ENCODE results near the gene R3HDM1.
"Not testable (repeated sequence)": the region's sequence is repeated elsewhere in the genome, so short reads cannot be mapped to it uniquely, and the experiment has no call there.

Gene R3HDM1

GRCh38 chr2:135590619-135591260, 59.5 kb downstream of the R3HDM1 start:
- in situ Hi-C loops (cut with HindIII; ENCODE audit: low pct_unique_long_range_greater_than_20kb, low sequenced_read_pairs), result no loop called here
- TF ChIP-seq JUND (IDR thresholded peaks at IDR 0.05; ENCODE audit: low read depth), result no peak
- peak in 1 of 2 experiments; percentile 6 for DNase-seq (ENCODE audit: low read depth in 1 of 2, low spot score in 1 of 2)

- DNase-seq (ENCODE audit: low read depth in 1 of 2, low spot score in 1 of 2), result no peak
- no peak for TF ChIP-seq JUND (IDR thresholded peaks at IDR 0.05; ENCODE audit: low read depth)
- in situ Hi-C loops (cut with HindIII; ENCODE audit: low pct_unique_long_range_greater_than_20kb, low sequenced_read_pairs), result no loop called here
Observed at GRCh38 chr2:135600915-135601314, 69.6 kb downstream of the R3HDM1 start.

DNA sequence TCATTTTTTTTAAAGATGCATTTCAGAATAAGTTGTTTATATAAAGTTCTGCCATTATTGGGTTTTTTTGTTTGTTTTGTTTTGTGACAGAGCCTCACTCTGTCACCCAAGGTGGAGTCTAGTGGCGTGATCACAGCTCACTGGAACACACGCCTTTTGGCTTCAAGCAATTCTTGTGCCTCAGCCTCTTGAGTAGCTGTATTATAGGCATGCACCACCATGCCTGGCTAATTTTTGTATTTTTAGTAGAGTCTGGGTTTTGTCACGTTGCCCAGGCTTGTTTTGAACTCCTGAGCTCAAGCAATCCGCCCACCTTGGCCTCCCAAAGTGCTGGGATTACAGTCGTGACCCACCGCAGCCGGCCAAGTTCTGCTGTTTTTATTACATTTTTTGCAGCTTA, 72.3 kb downstream of the R3HDM1 start:
- in situ Hi-C loops (cut with HindIII; ENCODE audit: low pct_unique_long_range_greater_than_20kb, low sequenced_read_pairs), result no loop called here
- no peak for DNase-seq (ENCODE audit: low read depth in 1 of 2, low spot score in 1 of 2)
- TF ChIP-seq JUND (IDR thresholded peaks at IDR 0.05; ENCODE audit: low read depth), result no peak

DNA sequence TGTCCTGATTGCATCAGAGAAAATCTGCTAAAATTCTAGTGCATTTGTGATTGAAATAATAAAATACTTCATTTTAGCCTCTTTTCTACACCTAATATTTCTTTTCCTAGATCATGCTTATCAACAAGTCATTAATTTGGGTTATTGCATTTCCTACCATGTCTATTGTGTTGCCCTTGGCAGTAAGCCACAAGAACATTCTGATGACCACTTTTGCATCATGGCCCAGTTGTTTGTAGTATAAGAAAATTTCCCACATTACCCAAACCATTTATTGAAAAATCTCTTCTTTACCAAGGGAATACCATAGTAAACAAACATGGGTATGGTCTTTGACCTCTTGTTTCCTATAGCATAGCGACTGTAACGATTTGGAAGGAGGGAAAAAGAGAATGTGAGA, 76.3 kb downstream of the R3HDM1 start:
- in situ Hi-C loops (cut with HindIII; ENCODE audit: low pct_unique_long_range_greater_than_20kb, low sequenced_read_pairs), result no loop called here
- TF ChIP-seq JUND (IDR thresholded peaks at IDR 0.05; ENCODE audit: low read depth), result no peak
- no peak for DNase-seq (ENCODE audit: low read depth in 1 of 2, low spot score in 1 of 2)

DNA sequence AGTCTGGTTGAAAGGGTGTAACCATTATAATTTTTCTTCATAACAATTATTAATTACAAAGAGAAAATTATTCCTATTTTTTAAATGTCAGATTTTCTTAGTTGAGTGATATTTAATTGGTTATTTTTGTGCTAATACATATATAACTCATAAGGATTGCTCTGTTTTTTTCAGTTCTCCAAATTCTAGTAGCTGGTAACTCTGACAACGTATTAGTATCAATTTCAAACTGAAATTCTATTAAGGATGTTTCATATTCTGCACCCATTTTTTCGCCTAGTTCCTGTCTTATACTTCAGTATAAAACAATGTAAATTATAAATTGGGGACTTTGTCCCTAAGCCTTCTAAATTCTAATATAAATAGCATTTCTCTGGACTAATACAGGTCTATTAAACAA, 81.0 kb downstream of the R3HDM1 start:
- in situ Hi-C loops (cut with HindIII; ENCODE audit: low pct_unique_long_range_greater_than_20kb, low sequenced_read_pairs), result no loop called here
- TF ChIP-seq JUND (IDR thresholded peaks at IDR 0.05; ENCODE audit: low read depth), result no peak
- no peak for DNase-seq (ENCODE audit: low read depth in 1 of 2, low spot score in 1 of 2)

DNA sequence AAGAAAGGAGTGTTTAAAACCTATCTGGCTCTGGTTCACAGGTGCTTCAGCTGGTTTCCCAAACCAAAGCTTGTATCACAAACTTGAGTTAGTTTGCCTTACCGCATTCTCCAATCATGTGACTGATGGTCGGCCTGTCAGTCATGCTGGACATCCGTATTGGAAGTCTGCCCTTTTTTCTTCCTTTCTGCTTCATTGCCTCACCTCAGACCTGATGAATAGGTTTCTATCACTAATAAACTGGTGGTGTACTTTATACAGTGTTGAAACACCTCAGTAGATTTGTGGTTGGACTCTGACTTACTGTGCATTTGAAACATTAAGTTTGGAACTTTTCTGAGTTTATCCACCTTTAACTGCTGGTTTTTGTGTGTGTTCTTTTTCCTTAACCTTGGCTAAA, 84.1 kb downstream of the R3HDM1 start:
- no peak for DNase-seq (ENCODE audit: low read depth in 1 of 2, low spot score in 1 of 2)
- in situ Hi-C loops (cut with HindIII; ENCODE audit: low pct_unique_long_range_greater_than_20kb, low sequenced_read_pairs), result no loop called here
- TF ChIP-seq JUND (IDR thresholded peaks at IDR 0.05; ENCODE audit: low read depth), result no peak

DNA sequence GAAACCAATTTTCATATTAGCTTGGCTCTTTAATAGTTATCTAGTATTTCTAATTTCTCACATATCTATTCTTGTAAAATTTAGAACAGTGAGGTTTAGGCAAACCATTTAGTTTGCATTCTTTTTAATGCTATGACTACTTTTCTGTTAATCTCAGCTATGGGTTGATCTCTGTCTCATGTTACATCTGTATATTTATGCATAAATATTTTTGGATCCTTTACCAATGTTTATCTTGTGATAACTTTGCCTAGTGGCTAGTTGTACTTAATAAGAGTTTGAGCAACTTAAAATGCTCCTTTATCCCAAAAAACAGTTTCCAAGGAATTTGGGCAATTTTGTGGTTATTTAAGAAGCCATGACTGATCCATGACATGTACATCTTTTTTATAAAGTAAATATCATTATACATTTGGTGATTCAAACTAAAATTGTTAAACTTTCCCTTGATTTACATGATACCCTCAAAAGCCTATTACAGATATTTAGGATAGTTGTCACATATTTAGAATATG, 86.3 kb downstream of the R3HDM1 start:
- in situ Hi-C loops (cut with HindIII; ENCODE audit: low pct_unique_long_range_greater_than_20kb, low sequenced_read_pairs), result no loop called here
- no peak for TF ChIP-seq JUND (IDR thresholded peaks at IDR 0.05; ENCODE audit: low read depth)
- no peak for DNase-seq (ENCODE audit: low read depth in 1 of 2, low spot score in 1 of 2)

GRCh38 chr2:135620198-135620597, 88.9 kb downstream of the R3HDM1 start:
- in situ Hi-C loops (cut with HindIII; ENCODE audit: low pct_unique_long_range_greater_than_20kb, low sequenced_read_pairs), result no loop called here
- no peak for DNase-seq (ENCODE audit: low read depth in 1 of 2, low spot score in 1 of 2)
- no peak for TF ChIP-seq JUND (IDR thresholded peaks at IDR 0.05; ENCODE audit: low read depth)

DNA sequence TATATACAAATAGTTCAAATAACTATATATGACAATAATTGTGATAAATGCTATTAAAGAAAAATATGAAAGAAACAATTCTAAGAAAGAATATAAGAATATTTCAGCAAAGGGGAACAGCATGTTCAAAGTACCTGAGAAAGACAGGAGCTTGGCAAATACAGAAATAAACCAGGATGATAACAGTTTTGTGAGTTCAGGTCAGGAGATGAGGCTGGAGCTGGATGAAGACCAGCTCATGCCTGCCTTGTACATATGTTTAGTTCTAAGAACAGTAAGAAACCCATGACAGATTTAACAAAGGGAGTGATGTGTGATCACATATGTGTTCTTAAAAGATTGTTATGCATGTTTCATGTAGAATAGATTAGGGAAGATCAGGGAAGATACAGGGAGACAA, 98.2 kb downstream of the R3HDM1 start:
- no peak for TF ChIP-seq JUND (IDR thresholded peaks at IDR 0.05; ENCODE audit: low read depth)
- no peak for DNase-seq (ENCODE audit: low read depth in 1 of 2, low spot score in 1 of 2)
- in situ Hi-C loops (cut with HindIII; ENCODE audit: low pct_unique_long_range_greater_than_20kb, low sequenced_read_pairs), result no loop called here

DNA sequence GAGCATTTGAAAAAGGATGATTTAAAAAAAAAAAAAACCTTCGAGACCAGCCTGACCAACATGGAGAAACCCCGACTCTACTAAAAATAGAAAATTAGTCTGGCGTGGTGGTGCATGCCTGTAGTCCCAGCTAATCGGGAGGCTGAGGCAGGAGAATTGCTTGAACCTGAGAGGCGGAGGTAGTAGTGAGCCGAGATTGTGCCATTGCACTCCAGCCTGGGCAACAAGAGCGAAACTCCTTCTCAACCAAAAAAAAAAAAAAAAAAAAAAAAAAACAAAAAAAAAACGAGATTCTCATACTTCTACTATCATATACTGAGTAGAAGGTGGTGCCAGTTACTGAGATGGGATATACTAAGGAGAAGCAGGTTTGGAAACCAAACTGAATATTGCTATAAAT, 98.8 kb downstream of the R3HDM1 start:
- in situ Hi-C loops (cut with HindIII; ENCODE audit: low pct_unique_long_range_greater_than_20kb, low sequenced_read_pairs); DNase-seq (ENCODE audit: low read depth in 1 of 2, low spot score in 1 of 2): not testable (repeated sequence)

DNA sequence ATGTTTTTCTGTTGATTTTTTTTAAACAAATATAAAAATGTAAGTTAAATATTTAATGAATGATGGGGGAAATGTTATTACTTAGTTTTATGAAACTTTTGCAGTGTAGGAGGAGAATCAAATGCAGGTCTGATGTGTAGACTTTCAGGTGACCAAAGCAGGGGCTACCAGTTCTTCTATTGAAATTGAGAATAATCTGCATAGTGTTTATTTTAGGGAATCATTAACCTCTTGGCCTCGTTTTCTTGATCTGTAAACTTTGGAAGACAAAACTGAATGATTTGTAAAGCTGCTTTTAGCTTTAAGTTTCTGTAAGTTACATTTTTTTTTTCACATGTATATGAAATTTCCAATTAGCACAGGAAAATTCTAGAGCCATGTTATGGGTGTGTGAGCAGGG, 99.2 kb downstream of the R3HDM1 start:
- DNase-seq (ENCODE audit: low read depth in 1 of 2, low spot score in 1 of 2), result no peak
- no peak for TF ChIP-seq JUND (IDR thresholded peaks at IDR 0.05; ENCODE audit: low read depth)
- in situ Hi-C loops (cut with HindIII; ENCODE audit: low pct_unique_long_range_greater_than_20kb, low sequenced_read_pairs), result no loop called here

GRCh38 chr2:135633582-135633981, 102.3 kb downstream of the R3HDM1 start:
- in situ Hi-C loops (cut with HindIII; ENCODE audit: low pct_unique_long_range_greater_than_20kb, low sequenced_read_pairs), result no loop called here
- DNase-seq (ENCODE audit: low read depth in 1 of 2, low spot score in 1 of 2), result no peak
- TF ChIP-seq JUND (IDR thresholded peaks at IDR 0.05; ENCODE audit: low read depth), result no peak

DNA sequence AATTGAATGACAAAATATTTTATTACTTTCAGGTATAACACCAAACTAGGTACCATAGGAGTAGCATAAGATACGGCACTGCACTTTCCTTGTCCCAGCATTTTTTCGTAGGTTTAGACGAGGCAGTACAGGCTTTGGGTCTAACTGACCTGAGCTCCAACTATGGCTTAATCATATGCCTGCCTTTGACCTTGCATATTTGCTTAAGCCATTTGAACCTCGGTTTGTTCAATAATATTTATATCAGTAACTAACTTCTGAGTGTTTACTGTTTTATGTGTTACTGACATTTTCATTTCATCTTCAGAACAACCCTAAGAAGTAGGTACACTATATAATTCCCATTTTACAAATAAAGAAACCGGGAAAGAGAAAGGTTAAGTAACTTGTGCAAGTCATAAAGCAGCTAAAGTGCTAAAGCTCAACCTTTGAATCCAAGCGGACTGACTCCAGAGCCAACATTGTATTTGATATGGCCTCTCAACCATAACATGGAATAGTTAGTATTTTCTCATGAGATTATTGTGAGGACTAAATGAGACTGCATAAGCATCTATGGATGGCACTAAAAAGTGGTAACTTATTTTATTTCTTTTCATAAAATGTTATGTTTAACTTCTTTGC, 104.0 kb downstream of the R3HDM1 start:
- in situ Hi-C loops (cut with HindIII; ENCODE audit: low pct_unique_long_range_greater_than_20kb, low sequenced_read_pairs), result no loop called here
- DNase-seq (ENCODE audit: low read depth in 1 of 2, low spot score in 1 of 2), result no peak
- no peak for TF ChIP-seq JUND (IDR thresholded peaks at IDR 0.05; ENCODE audit: low read depth)

DNA sequence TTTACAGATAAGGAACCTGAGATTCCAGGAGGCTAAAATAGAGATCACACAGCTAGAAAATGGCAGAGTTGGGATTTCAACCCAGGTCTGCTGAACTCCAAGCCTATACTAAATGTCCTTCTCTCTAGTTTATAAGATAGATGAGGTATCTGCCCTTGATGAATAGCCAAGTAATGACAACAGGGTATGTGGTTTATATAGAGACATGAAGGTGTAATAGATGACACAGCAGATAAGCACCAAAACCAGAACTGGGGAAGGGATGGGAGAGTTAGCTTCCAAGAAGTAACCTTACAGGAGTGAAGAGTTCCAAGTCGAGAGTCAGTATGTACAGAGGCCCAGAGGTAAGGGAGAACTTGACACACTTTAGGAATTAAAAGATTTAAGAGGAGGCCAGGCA, 105.7 kb downstream of the R3HDM1 start:
- no peak for DNase-seq (ENCODE audit: low read depth in 1 of 2, low spot score in 1 of 2)
- in situ Hi-C loops (cut with HindIII; ENCODE audit: low pct_unique_long_range_greater_than_20kb, low sequenced_read_pairs), result no loop called here
- no peak for TF ChIP-seq JUND (IDR thresholded peaks at IDR 0.05; ENCODE audit: low read depth)
